GM21619 (cell line): ENCODE results near the gene PPP1R7.

ENCODE experiments used
- ATAC-seq: cut with Tn5 transposase; IDR thresholded peaks from one replicate; pipeline ENCODE4 v1.9.1; 2021; ENCODE audit not compliant: unreplicated experiment

The PPP1R7 gene

DNA sequence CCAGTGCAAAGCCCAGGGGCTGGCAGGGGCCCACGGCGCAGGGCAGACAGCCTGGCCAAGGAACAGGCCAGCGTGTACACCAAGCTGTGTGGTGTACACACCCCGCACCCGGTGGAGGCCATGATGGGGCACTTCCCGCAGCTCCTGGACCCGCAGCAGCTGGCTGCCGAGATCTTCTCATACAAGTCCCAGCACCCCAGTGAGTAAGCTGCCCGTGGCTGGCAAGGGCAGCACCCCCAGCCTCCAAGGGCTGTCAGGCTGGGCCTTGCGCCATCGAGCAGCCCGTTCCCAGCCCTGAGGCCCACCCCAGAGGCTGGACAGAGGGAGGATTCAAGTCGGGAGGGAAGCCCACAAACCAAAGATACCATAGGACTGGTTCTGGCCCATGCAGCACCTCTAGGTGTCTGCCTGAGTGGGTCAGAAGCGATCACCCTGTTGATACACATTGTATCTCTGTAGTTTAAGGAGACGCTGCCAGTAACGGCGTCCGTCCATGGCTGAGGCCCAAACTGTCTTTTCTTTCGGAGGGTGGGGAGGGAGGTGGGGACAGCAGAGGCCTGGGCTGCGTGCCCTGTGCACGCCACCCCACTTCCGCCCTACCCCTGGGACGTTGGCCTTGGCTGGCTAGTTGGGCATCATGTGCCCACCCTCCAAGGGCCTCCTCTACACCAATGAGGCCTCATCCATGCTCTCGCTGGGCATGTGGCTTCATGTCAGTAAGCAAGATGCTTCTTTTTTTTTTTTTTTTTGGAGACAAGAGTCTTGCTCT, 31.3 kb upstream of the PPP1R7 start:
- no peak for ATAC-seq

DNA sequence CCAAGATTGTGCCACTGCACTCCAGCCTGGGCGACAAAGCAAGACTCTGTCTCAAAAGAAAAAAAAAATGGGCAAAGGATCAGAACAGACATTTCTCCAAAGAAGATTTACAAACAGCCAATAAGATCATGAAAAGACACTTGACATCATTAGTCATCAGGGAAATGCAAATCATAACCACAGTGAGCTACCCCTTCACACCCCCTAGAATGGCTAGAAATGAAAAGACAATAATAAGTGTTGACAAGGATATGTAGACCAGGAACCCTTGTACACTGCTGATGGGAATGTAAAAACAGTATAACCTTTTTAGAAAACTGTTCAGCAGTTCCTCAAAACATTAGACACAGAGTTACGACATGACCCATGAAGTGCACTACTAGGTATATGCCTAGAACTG, 29.8 kb upstream of the PPP1R7 start:
- no peak for ATAC-seq

DNA sequence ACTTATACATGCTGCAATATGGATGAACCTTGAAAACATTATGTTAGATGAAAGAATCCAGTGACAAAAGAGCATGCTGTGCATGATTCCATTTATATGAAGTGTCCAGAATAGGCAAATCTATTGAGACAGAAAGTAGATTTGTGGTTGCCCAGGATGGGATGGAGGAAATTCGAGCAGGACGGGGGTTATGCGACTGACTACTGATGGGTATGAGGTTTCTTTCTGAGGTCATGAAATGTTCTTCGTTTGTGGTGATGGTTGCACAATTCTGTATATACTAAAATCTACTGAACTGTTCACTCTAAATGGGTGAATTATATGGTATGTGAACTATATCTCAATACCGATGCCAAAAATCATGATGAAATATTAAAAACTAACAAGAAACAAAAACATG, 29.3 kb upstream of the PPP1R7 start:
- no peak for ATAC-seq

DNA sequence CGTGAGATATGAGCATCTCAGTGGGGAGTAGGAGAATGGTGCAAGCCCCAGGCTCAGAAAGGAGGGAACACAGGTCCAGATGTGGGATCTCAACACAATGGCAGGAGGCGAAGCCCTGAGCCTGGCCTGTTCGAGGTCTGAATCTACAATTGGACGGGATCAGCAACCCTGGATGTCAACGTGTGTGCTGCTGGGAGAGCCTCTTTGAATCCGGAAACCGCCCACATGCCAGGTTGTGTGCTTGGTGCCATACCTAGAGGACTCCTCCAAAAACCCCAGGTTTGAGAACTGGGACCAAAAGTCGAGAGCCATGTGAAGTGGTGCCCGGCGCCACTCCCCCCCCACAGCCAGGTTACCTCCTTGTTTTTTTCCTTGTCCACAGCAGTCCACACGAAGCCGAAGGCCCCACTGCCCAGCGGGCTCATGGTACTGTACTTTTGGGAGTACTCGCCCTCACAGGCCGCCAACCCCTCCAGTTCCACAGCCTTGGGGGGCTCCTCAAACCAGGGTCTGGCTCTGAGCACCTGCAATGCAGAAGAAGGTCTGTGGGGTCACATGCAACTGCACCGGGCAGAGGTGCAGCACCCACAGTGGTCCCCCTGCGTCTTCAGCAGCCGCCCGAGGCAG, 27.8 kb upstream of the PPP1R7 start:
- ATAC-seq: no peak

DNA sequence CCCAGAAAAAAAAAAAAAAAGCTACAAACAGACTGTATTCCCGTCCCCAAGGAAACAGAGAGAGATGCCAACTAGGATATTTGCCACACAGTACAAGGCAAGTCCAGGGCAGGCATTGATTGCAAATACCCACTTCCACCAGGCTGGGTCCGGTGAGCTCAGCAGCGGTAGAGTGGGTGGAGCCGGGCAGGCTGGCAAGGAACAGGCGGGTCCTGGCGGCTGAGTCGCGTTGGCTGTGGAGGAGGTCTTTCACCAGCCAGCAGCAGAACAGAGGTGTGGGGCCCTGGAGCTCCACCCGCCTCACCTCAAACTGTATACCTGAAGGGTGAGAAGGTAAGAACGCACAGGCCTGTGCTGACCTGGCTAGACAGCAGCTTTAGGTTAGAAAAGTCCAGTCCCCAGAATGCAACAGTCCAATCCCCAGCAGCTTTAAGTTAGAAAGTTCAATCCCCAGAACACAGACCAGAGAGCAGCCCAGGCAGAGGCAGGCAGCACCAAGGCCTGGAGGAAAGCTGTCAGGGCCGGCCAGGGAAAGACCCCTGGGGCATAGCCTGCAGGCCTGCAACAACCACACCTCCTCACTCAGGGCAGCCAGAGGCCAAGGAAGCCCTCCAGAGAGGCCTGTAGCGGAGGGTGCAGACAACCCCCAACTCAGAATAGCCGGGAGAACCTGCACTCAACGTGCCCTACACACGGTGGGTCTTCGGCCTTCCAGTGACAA, 26.3 kb upstream of the PPP1R7 start:
- no peak for ATAC-seq

DNA sequence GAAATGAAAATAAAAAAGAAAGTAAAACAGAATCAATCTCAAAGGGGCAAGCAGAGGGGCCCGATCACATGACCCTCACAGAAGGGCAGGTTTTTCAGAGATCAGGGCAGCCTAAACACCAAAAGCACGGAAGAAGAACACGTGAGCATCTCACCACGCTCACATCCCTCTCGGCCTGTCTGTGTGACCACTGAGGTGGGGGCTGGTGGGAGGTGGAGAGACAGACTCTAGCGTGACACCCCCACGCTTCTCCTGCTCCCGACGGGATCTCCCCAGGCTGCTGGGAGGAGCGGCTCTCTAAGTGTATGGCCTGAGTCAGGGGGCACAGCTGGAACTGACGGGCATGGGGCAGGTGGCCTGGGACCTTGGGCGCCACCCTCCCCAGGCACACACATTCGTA, 24.6 kb upstream of the PPP1R7 start:
- ATAC-seq: no peak

DNA sequence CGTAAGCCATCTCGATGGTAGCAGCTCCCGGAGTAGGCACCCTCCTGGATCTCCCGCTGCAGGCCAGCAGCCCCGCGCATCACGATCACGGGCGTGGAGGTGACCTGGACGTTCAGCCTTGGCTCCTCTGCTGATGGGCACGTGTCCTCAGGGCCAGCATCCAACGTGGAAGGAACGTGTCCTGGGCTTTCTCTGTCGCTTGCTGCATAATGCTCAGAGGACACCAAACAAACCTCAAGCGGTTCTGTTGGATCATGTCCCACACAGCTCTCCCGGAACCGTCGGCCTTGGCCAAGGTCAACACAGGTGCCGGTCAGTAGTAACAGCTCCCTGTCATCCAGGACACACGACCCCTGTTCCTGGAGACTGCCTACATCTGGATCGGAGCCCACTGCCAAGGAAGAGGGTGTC, 24.1 kb upstream of the PPP1R7 start:
- ATAC-seq: no peak

DNA sequence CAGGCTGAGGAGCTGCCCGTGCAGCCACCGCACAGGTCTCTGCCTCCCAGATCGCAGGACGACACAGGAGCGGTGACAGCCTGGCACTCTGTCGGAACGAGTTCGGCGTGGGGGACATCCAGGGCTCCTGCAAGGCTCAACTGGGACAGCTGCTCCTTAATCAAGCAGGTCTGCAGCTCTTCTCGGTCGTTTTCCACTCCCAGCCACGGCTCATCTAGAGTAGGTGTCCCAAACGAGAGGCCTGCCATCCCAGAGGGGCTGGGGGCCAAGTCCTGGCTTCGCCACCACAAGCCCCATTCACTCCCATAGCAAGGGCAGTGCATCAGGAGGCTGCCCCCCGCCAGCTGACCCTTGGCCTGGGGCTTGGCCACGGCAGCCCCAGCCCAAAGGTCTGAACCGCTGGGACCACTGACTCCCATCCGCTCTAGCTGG, 23.5 kb upstream of the PPP1R7 start:
- no peak for ATAC-seq

DNA sequence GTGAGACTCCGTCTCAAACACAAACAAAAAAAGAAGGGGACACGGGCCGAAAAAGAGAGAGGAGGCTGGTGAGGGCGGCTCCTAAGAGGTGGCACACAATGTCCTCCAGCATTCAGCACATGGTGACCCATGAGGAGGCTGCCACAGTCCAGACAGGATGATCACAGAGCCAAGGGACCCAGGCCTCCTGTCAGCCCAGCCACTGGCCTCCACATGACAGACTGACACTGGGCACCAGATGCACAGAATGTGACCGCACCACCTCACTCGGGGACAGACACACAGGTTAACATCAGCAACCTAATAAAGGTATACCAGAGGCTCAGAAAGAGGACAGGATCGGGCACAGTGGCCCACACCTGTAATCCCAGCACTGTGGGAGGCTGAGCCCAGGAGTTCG, 22.0 kb upstream of the PPP1R7 start:
- no peak for ATAC-seq

DNA sequence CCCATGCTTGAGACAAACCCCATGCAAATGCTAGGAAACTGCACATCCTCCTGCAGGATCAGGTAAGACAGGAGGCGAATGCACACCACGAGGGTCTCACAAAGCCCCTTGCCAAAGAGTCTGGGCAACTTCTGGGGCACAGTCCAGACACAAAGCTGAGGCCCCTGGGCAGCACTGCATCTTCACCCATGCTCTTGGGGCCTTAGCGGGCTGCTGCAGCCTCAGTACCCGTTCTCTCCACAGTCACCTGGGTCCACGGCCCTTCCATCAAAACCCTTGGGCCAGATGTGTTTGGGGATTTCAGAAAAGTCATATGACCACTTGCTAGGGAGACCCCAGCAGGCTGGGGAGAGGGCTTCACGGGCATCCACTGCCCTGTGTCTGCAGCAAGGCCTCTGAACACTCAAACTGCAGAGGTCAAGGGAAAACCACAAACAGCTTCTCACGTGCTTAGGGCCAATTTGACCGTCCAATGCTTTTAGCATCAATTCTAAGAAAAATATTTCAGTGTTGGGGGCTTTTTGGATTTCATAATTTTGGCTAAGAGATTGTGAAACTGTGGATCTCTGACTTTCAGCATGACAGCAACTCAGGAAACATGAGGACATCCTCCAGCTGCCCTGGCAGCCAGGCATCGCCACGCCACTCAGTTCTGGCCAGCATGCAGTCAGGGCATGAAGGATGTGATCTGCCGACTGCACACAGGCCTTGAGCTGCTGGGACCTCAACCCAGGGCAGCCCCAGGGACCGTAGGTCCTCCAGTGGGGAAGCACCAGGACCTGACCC, 21.0 kb upstream of the PPP1R7 start:
- ATAC-seq: no peak

DNA sequence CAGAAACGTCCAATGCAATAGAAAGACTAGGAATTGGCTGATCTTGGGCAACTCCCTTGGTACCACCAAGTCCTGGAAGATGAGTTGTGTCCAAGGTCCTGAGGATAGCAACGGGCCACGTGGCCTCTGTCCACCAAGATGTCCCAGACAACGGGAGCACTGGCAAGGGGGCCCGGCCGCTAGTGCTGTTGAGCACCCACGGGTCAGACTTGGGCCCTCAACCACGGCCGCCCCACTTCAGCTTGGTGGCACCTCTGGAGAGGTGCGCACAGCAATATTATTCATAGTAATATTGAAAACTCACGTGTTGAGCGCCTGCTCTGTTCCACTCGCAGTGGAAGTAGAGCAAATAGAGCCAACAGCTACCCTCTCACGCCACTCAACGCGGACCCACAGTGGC, 20.0 kb upstream of the PPP1R7 start:
- ATAC-seq: no peak

DNA sequence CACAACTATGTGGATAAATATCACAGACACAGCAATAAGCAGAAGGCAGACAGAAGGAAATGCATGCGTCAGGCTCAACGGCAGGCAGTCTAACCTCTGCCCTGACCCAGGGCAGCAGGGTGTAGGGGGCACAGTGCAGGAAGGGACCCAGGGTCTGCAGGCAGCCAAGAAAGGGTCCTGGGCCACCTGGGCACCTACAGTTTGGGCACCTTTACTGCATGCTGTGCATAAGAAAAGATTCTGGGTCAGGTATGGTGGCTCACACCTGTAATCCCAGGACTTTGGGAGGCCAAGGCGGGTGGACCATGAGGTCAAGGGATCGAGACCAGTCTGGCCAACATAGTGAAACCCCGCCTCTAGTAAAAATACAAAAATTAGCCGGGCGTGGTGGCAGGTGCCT, 18.7 kb upstream of the PPP1R7 start:
- no peak for ATAC-seq

DNA sequence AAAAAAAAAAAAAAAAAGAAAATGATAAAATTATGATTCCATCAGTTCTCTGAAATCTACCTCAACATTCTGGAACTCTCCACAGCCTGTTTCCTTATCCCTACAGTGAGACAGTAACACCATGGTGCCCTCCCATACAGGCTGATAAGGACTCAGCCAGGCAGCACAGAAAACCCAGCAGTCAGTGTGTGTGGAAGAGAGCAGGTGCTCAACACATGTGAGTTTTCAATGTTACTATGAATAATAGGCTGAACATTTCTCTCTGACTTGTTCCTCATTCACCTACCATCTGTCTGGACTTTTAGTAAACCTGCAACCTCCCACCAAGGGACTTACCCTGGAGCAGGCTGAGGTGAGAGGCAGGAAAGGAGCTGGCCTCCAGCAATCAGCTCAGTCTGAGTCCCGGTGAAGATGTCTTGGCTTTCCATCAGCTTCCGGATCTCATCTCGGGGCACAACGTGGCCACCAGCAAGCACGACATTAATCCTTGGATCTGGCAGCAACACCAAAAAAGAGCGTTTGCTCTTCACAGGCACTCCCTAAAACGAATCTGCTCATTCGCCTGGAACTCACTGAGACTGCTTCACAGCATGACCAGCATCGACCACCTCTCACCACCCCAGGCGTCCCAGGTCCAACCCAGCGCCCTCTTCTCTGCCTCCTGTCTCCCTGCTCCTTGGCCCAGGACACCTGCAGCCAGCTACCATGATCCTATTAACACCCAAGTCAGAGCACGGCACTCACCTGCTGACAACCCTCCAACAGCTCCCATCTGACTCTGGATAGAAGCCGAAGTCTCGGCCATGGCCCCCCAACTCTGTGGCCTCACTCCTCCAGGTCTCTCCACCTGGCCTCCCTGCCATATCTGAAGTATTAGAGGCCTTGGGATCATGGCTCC, 17.5 kb upstream of the PPP1R7 start:
- ATAC-seq: no peak

DNA sequence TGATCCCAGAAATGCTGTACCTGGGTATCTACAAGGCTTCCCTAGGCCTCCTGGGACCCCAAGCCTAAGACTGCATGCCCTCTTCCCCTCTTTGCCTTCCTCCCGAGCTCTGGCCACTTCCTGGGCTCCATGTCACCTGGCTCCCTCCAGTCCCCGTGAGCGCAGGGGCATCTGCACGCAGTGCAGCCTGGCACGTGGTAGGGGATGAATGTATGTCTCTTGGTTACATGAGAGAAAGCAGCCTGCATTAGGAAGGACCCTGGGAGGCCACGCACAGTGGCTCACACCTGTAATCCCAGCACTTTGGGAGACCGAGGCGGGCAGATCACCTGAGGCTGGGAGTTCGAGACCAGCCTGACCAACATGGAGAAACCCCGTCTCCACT, 16.8 kb upstream of the PPP1R7 start:
- no peak for ATAC-seq

DNA sequence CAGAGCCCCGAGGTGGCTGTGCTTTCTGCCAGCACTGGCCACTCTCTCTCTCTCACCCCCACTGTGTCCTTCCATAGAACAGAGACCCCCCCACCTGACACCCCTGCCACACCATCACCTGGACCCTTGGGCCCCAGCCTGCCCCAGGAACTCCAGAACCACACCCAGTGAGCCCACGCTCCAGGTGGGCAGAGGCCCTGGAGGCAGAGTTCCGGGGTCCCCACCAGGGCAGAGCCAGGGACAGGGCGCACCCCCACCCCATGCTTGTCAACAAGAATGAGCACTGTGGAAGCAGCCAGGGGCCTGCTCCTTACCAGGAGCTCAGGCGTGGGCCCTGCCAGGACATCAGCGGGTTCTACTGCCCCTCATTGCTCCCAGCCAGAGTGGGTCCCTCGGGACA, 15.6 kb upstream of the PPP1R7 start:
- no peak for ATAC-seq

DNA sequence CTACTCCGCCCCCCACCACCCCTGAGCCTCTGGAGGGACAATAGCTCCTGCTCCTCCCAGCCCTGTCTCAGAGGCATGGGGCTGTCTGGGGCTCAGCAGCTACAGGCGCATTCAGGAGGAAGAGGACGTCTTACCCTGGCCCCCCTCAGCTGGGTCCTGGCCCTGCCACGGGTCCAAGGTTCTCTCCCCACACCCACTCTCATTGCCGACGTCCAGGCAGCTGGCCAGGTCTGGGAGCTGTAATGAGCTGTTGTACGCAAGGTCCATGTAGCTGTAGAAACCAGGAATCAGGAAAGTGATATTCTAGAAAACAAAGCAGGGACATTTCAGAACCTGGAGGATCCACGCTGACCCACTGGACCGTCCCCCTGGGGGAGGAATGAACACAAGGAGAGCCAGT, 14.5 kb upstream of the PPP1R7 start:
- ATAC-seq: no peak

DNA sequence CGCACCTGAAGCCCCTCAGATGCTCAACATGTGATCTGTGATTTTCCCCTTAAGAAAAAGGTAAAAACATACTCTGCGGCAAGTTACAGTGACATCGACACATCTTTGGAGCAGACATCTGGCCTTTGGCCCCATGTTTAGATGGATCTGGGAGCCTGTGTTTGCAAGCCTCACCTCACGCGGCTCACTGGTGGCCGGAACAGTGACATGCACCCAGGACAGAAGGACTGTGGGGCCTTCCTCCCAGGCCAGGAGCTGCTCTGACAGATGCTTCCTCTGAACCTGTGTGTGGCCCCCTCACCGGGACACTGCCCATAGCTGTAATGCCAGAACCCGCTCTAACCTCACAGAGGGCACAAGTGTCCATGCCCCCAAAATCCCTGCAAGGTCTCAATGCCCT, 14.1 kb upstream of the PPP1R7 start:
- ATAC-seq: no peak

DNA sequence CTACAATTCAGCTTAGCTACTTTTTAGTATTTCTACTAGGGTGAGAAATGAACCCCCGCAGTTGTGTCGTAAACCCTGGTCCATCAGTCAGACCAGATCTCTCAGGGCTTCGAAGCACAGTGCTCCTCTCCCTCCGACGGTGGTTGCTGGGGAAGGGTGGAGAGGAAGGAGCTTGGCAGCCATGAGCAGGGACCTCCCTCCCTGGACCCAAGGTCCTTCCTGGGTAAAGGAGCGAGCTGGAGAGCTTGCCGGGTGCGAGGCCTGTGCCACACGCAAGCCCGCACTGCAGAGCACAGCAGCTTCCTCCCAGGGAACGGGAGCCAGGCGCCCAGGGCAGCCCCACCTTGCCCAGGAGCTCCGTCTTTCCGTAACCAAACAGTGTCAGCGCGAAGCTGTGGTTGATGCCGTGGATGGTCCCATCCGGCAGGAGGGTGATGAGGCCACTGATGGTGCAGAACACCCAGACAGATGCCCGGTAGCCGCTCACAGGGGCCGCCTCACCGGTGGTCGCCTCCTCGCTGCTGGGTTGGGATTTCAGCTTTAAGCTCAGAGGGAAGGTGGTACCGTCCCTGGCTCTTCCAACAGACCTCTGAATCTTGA, 13.5 kb upstream of the PPP1R7 start:
- no peak for ATAC-seq

DNA sequence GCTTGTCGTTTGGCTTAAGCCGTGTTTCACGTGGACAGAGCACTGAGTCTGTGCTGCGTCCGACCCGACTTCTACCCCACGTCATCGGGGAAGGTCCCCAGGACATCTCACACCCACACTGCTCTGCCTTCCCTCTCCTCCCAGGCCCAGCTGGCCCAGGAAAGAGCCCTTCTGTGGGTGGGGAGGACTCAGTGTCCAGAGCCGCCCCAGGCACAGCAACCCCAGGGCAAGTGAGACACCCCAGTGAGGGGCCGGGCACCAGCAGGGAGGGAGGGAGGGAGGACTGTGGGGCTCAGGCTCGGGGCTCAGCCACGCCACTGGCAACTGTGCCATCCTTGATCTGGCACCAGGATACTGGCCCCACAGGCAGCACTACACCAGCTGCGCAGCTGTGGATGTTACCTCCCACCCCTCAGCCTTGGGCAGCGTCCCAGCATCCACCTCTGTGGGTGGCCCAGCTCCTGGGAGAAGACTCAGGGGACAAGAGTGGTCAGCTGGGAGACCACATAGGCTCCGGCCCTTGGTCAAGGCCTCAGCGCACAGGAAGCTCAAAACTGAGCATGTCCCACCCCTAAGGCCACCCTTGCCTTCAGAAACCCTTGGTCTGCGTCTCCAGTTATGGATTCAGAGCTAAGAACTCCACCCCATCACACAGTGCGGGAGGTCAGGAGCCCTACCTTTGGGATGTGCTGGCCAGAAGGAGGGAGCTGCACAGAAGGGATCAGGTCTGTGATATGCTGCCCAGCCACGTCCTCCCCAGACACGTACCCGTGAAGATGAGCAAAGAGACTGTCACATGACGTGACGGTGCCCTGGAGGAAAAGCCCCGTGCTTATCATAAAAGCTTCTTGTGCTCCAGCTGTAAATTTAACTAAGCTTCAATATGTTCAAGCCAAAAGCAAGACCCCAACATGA, 12.7 kb upstream of the PPP1R7 start:
- ATAC-seq: no peak
